Measurements from ENCODE around the gene RPS19. TPM values are rescaled to one million over a fixed set of nuclear protein-coding genes. Genes with fewer than 3 reads are reported as not detected.

RPS19 gene
- polyA plus RNA-seq, 2 of the 4 experiments (the other 2 are of a cell fraction) = 3,564 to 7,778 TPM

- no peak for TF ChIP-seq RNF2 (IDR thresholded peaks at IDR 0.05; ENCODE audit: borderline replicate concordance, low read depth)
- TF ChIP-seq CHD4 (IDR thresholded peaks at IDR 0.05; ENCODE audit: borderline replicate concordance) = no peak
Observed at GRCh38 chr19:41869374-41869955, 9.4 kb downstream of the RPS19 start (continued).

- ATAC-seq (peak; percentile 7 to 21), FAIRE-seq (no peak), DNase-seq (ENCODE audit: low read depth in 1 of 2, low spot score in 1 of 2) (peak in 1 of 2 experiments; percentile 65)
- POLR2A ChIA-PET = interaction anchor here (0.9 to 5.0 kb wide), 3 partner anchors 11 to 75 kb away, joined by 3 to 102 read pairs (median 5); partner anchors contain the start of gene RPS19
- Histone ChIP-seq H3K4me1 (peaks cover 49% of the 10 kb centered on the region), H3K4me2 (no peak overlapping the region), H3K4me3 (no peak overlapping the region), H3K27ac (0 out of 6 replicates have a peak overlapping the region, but pooled peaks of 1 of the 2 experiments have one; percentile 4), H3K9me3 (no peaks in the 10 kb centered on the region)
- CTCF ChIA-PET = interaction anchor here (0.9 to 8.4 kb wide), 7 partner anchors 11 to 87 kb away, joined by 4 to 87 read pairs (median 14); partner anchors contain the start of genes ERFL, RABAC1 and RPS19
- 86% methylated on average over 3 of the region's 3 CpGs for WGBS (ENCODE audit: missing lambda C conversion rate)
- no peak for TF ChIP-seq ZNF302 (CRISPR knock-in tag; IDR thresholded peaks at IDR 0.05)
- no peak for TF ChIP-seq EHMT2 (IDR thresholded peaks at IDR 0.05; ENCODE audit: low read depth)
- TF ChIP-seq HOXB13 (CRISPR knock-in tag; IDR thresholded peaks at IDR 0.05; ENCODE audit: low read depth) = no peak
- no peak for TF ChIP-seq KDM1A (IDR thresholded peaks at IDR 0.05; ENCODE audit: low read depth)
- no peak for TF ChIP-seq ATOH8 (CRISPR knock-in tag; IDR thresholded peaks at IDR 0.05; ENCODE audit: low read depth)
- no peak for TF ChIP-seq FOXS1 (CRISPR knock-in tag; IDR thresholded peaks at IDR 0.05)
- no peak for TF ChIP-seq KDM5A (IDR thresholded peaks at IDR 0.05)
- no peak for TF ChIP-seq HDAC2 (IDR thresholded peaks at IDR 0.05)
- TF ChIP-seq FOSB (CRISPR knock-in tag; IDR thresholded peaks at IDR 0.05) = 0 out of 2 replicates have a peak, but pooled peaks have one; percentile 63
- TF ChIP-seq ZFP36 (IDR thresholded peaks at IDR 0.05; ENCODE audit: borderline replicate concordance, partially characterized antibody) = no peak
- no peak for TF ChIP-seq CBX2 (IDR thresholded peaks at IDR 0.05; ENCODE audit: borderline replicate concordance, low read depth)
- peak; percentile 88 for TF ChIP-seq HOXA7 (CRISPR knock-in tag; IDR thresholded peaks at IDR 0.05)
- TF ChIP-seq NFE2L2 (conservative IDR thresholded peaks at IDR 0.05; ENCODE audit: low read length) = no peak
- 0 out of 2 replicates have a peak, but pooled peaks have one; percentile 70 for TF ChIP-seq TFCP2L1 (CRISPR knock-in tag; IDR thresholded peaks at IDR 0.05)
- no peak for TF ChIP-seq FOSL2 (IDR thresholded peaks at IDR 0.05)
- no peak for TF ChIP-seq FOSL2 (CRISPR knock-in tag; IDR thresholded peaks at IDR 0.05)
- no peak for TF ChIP-seq NR3C1 (IDR thresholded peaks at IDR 0.05)
- TF ChIP-seq POLR2AphosphoS2 (conservative IDR thresholded peaks at IDR 0.05; ENCODE audit: low read length) = peak; percentile 85; the same call in 1 of the 2 replicates
- TF ChIP-seq CHD4 (IDR thresholded peaks at IDR 0.05; ENCODE audit: borderline replicate concordance) = no peak
- no peak for TF ChIP-seq SREBF2 (IDR thresholded peaks at IDR 0.05)
- no peak for TF ChIP-seq NPAS2 (CRISPR knock-in tag; IDR thresholded peaks at IDR 0.05; ENCODE audit: borderline replicate concordance)
- TF ChIP-seq BHLHE40 (IDR thresholded peaks at IDR 0.05; ENCODE audit: low read depth, low read length) = no peak
- no peak for TF ChIP-seq HEYL (CRISPR knock-in tag; IDR thresholded peaks at IDR 0.05)
- no peak for TF ChIP-seq MAX (IDR thresholded peaks at IDR 0.05)
- no peak for TF ChIP-seq REST (IDR thresholded peaks at IDR 0.05)
- no peak for TF ChIP-seq POLR2A (IDR thresholded peaks at IDR 0.05; ENCODE audit: low read length)
- TF ChIP-seq ESRRA (IDR thresholded peaks at IDR 0.05; ENCODE audit: borderline replicate concordance, low read length) = no peak
- TF ChIP-seq CHD2 (IDR thresholded peaks at IDR 0.05; ENCODE audit: low read length, partially characterized antibody) = no peak
- no peak for TF ChIP-seq TP53 (CRISPR knock-in tag; IDR thresholded peaks at IDR 0.05)
- TF ChIP-seq JUNB (IDR thresholded peaks at IDR 0.05) = no peak
- no peak for TF ChIP-seq HMGXB4 (CRISPR knock-in tag; IDR thresholded peaks at IDR 0.05; ENCODE audit: borderline replicate concordance)
- TF ChIP-seq EHF (CRISPR knock-in tag; IDR thresholded peaks at IDR 0.05) = no peak
- TF ChIP-seq E2F6 (IDR thresholded peaks at IDR 0.05; ENCODE audit: borderline replicate concordance, low read depth) = no peak
Observed at GRCh38 chr19:41870401-41870873, 10.4 kb downstream of the RPS19 start.
